GM23248 (cell line): ENCODE results near the gene LPGAT1. TPM values are rescaled to one million over a fixed set of nuclear protein-coding genes. Genes with fewer than 3 reads are reported as not detected.

ENCODE experiments used
- DNase-seq: peaks from one replicate; pipeline ENCODE4 v3.0.0-alpha.2; 2015
- H2AFZ ChIP-seq: fragments of 200-600 bp; sonication (generic); 2 replicates; pipeline ENCODE4 v1.6.1; 2016; ENCODE audit warnings: antibody characterized with exemption
- H3F3A ChIP-seq: fragments of 200-600 bp; sonication (generic); 2 replicates; pipeline ENCODE4 v1.6.1; 2016; ENCODE audit warnings: mild to moderate bottlenecking, antibody characterized with exemption, mixed run types; ENCODE audit not compliant: insufficient read depth
- H3K27ac ChIP-seq: fragments of 200-600 bp; sonication (generic); 2 replicates; pipeline ENCODE4 v1.5.1; 2016; ENCODE audit warnings: mild to moderate bottlenecking
- H3K27me3 ChIP-seq: fragments of 200-600 bp; sonication (generic); replicated peaks from 2 replicates; pipeline ENCODE4 v1.6.1; 2016; ENCODE audit warnings: mild to moderate bottlenecking; ENCODE audit not compliant: insufficient read depth
- H3K36me3 ChIP-seq: fragments of 200-600 bp; sonication (generic); 2 replicates; pipeline ENCODE4 v1.6.1; 2016; ENCODE audit warnings: low read depth, mild to moderate bottlenecking
- H3K4me1 ChIP-seq: fragments of 200-600 bp; sonication (generic); 2 replicates; pipeline ENCODE4 v1.6.1; 2016; ENCODE audit warnings: mild to moderate bottlenecking; ENCODE audit not compliant: insufficient read depth
- H3K4me2 ChIP-seq: fragments of 200-600 bp; sonication (generic); one replicate; pipeline ENCODE4 v1.6.1; 2016; ENCODE audit warnings: mild to moderate bottlenecking; ENCODE audit not compliant: unreplicated experiment
- H3K4me3 ChIP-seq: fragments of 200-600 bp; sonication (generic); 2 replicates; pipeline ENCODE4 v1.5.1; 2016; ENCODE audit warnings: mild to moderate bottlenecking
- H3K79me2 ChIP-seq: fragments of 200-600 bp; sonication (generic); 2 replicates; pipeline ENCODE4 v1.6.1; 2016; ENCODE audit warnings: mild to moderate bottlenecking; ENCODE audit not compliant: insufficient read depth
- H3K9ac ChIP-seq: fragments of 200-600 bp; sonication (generic); 2 replicates; pipeline ENCODE4 v1.6.1; 2016; ENCODE audit warnings: mild to moderate bottlenecking
- H3K9me2 ChIP-seq: fragments of 200-600 bp; sonication (generic); 2 replicates; pipeline ENCODE4 v1.6.1; 2016; ENCODE audit warnings: mixed run types, mild to moderate bottlenecking, moderate library complexity; ENCODE audit not compliant: insufficient read depth
- H3K9me3 ChIP-seq: fragments of 200-600 bp; sonication (generic); one replicate; pipeline ENCODE4 v1.6.1; 2017; ENCODE audit warnings: low read depth
- H4K20me1 ChIP-seq: fragments of 200-600 bp; sonication (generic); 2 replicates; pipeline ENCODE4 v1.6.0; 2016; ENCODE audit not compliant: insufficient read depth
- EZH2 ChIP-seq: fragments of 200-600 bp; sonication (generic); IDR thresholded peaks from 2 replicates; pipeline ENCODE4 v1.6.1; 2018; ENCODE audit warnings: antibody characterized with exemption, mild to moderate bottlenecking; ENCODE audit not compliant: insufficient read depth, poor library complexity, severe bottlenecking
- EZH2phosphoT487 ChIP-seq: fragments of 200-600 bp; sonication (generic); IDR thresholded peaks from 2 replicates; pipeline ENCODE4 v1.6.1; 2018; ENCODE audit warnings: antibody characterized with exemption, moderate library complexity, mild to moderate bottlenecking, low read depth; ENCODE audit not compliant: insufficient read depth
- WGBS, 2 experiments: methylation state at CpG; one replicate each; pipeline ENCODE4 v1.1.6; 2015 to 2017; ENCODE audit warnings: low lambda C conversion rate in 2 of 2, low coverage in 1 of 2; ENCODE audit errors: missing lambda C conversion rate in 2 of 2; 5-methylcytosine and 5-hydroxymethylcytosine counted together
- in situ Hi-C: fragments of 300-500 bp; cut with MboI; formaldehyde crosslinking; loops from 2 replicates; pipeline ENCODE4 v1.15.0; 2020
- polyA plus RNA-seq: library from polyadenylated mRNA; unstranded; fragments of >200 nt; fragmentation: Nextera tagmentation; extraction: Ambion mirVana; gene quantifications from 2 replicates; pipeline ENCODE4 v1.2.1, GENCODE V29; 2016
- total RNA-seq: library from RNA; depleted of rRNA; stranded (reverse); fragments of >200 nt; shearing (Covaris generic); gene quantifications from 2 replicates; pipeline ENCODE4 v1.2.3, GENCODE V29; 2014

LPGAT1 gene
- total and polyA plus RNA-seq, 2 experiments from 2014 or later = 13.5 to 62.4 TPM

DNA sequence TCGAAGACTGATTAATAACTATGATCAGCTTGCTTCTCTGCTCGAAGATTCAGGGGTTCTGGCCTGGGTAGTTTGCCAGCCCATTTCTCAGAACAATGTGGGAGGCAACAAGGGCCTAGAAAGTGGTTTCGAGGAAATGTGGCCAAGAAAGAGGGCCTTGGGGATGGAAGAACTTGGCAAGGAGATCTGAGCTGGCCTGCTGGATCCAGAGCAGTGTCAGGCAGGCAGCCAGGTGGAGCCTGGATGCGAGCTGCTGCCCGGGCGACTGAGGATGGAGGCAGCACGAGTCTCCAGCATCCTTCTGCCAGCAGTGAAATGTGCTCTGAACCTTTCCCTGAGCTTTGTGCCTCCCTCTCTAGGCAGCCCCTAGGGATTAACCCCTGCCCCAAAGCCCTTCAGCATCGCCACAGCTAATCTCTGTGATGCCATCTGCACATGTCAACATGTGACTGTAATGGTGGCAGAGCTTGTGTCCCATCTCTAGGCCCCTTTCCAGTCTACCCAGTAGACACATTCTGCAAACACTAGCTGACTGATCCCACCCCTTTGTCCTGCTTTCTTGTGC, 94.1 kb downstream of the LPGAT1 start:
- peak; percentile 33 for DNase-seq
- Histone ChIP-seq H3K4me1 (peaks cover 12% of the 10 kb centered on the region), H3K36me3 (no peaks in the 10 kb centered on the region), H3K27ac (no peak overlapping the region), H3K9me3 (no peaks in the 10 kb centered on the region), H3K9me2 (no peaks in the 10 kb centered on the region), H4K20me1 (no peaks in the 10 kb centered on the region), H3K79me2 (no peaks in the 10 kb centered on the region), H3K9ac (no peak overlapping the region), H3F3A (peaks cover 5% of the 10 kb centered on the region; the same call in 1 of the 2 replicates), H3K4me3 (no peak overlapping the region), H3K4me2 (no peak overlapping the region), H2AFZ (no peak overlapping the region), H3K27me3 (no peaks in the 10 kb centered on the region)
- in situ Hi-C loops = no loop called here
- TF ChIP-seq EZH2phosphoT487 (no peak), EZH2 (no peak)
- WGBS, 2 experiments = 38 to 39% methylated on average over 8 of the region's 8 CpGs

DNA sequence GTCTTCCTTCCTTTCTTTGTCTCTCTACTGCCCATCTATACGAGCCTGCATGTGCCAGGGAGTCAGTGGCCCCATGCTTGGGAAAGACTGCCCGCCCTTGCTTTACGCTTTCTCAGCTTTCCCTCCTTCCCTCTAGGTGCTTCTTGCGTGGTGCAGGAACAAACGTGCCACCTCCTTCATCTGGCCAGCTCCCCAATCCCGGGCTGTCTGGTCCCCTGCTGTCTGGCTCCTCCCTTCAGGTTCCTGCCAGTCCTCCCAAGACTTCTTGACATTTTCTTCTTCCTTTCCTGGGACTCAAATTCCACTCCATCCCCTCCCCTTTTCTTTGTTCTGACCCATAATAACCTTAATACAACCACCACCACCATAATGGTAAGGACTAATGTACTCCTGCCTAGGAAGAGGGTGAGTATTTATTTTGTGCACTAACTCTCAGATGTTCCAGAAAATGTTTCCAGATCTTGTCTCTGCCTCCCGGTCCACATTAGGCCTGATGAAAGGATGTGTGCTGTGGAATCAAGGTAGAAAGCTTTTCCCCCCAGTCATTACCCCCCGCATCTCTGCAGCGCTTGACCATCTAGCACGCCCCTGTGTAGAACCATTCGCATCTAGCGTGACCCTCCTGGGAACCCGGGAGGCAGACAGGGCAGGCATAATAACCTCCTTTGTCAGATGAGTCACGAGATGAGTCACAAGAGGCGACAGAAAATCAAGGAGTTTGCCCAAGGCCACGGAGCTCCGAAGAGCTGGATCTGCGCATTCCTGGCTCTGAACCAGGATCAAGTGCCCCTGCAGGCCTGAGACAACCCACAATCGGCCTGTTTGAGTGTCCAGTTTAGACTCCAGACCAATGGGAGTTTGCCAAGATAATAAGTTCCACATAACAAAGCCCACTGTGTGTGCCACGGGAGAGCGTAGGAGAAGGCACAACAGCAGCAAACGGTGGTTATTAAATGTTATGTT, 95.1 kb downstream of the LPGAT1 start:
- peak; percentile 95 for DNase-seq
- Histone ChIP-seq H3K9me3 (no peaks in the 10 kb centered on the region), H3K79me2 (no peaks in the 10 kb centered on the region), H3K9me2 (no peaks in the 10 kb centered on the region), H3K4me1 (peaks cover 12% of the 10 kb centered on the region), H3K4me3 (0 out of 2 replicates have a peak overlapping the region, but pooled peaks have one; percentile 5), H3K4me2 (peak overlapping the region; percentile 17), H2AFZ (0 out of 2 replicates have a peak overlapping the region, but pooled peaks have one; percentile 26), H3K27me3 (no peaks in the 10 kb centered on the region), H3K36me3 (no peaks in the 10 kb centered on the region), H4K20me1 (no peaks in the 10 kb centered on the region), H3F3A (peaks cover 5% of the 10 kb centered on the region; the same call in 1 of the 2 replicates), H3K9ac (no peak overlapping the region), H3K27ac (no peak overlapping the region)
- TF ChIP-seq EZH2phosphoT487 = no peak
- TF ChIP-seq EZH2 = no peak
- WGBS, 2 experiments = 25 to 26% methylated on average over 21 to 22 of the region's 22 CpGs
- in situ Hi-C loops = no loop called here

DNA sequence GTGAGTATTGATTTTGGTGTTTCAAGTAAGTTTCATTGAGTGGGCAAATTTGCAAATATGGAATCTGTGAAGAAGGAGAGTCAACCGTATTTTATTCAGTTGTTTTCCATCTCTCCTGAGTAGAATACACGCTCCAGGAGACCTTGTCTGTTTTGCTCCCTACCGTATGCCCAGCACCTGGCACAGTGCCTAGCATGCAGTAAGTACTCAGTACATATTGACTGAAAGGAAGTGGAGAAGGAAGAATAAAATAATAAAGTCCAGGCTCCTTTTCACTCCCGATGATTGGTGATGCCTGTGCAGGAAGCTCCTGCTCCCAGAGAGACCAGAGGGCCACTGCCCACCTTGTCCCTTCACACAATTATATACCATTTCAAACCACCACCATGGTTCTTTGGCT, 95.8 kb downstream of the LPGAT1 start:
- no peaks in the 10 kb centered on the region for H3K36me3 ChIP-seq
- H4K20me1 ChIP-seq = no peaks in the 10 kb centered on the region
- no peaks in the 10 kb centered on the region for H3K79me2 ChIP-seq
- peaks cover 5% of the 10 kb centered on the region; the same call in 1 of the 2 replicates for H3F3A ChIP-seq
- TF ChIP-seq EZH2 (no peak), EZH2phosphoT487 (no peak)
- H3K4me2 ChIP-seq = no peak overlapping the region
- H3K9me3 ChIP-seq = no peaks in the 10 kb centered on the region
- no peak overlapping the region for H2AFZ ChIP-seq
- H3K27ac ChIP-seq = no peak overlapping the region
- H3K27me3 ChIP-seq = no peaks in the 10 kb centered on the region
- H3K4me3 ChIP-seq = no peak overlapping the region
- peaks cover 12% of the 10 kb centered on the region for H3K4me1 ChIP-seq
- H3K9me2 ChIP-seq = no peaks in the 10 kb centered on the region
- WGBS, 2 experiments = 78 to 83% methylated on average over 4 of the region's 4 CpGs
- DNase-seq = no peak
- no peak overlapping the region for H3K9ac ChIP-seq
- in situ Hi-C loops = no loop called here

DNA sequence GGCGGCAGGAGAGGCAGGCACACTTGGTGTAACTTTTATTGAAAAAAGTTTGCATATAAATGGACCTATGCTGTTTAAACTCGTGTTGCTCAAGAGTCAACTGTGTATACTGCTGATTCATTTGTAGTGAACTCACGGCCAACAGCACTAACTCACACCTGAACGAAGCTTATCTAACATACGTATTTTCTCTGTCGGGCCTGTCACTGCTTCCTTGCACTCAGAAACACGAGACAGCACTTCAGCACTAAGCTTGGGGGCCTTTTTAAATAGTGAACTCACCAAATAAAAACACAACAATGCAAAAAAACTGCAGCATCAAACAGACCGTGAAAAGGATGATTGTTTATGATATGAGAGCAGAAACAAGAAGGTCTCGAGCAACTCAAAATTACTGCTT, 96.2 kb downstream of the LPGAT1 start:
- H4K20me1 ChIP-seq = no peaks in the 10 kb centered on the region
- H3K27me3 ChIP-seq = no peaks in the 10 kb centered on the region
- H3K9me3 ChIP-seq = no peaks in the 10 kb centered on the region
- H3K4me3 ChIP-seq = no peak overlapping the region
- no peaks in the 10 kb centered on the region for H3K79me2 ChIP-seq
- H3F3A ChIP-seq = peaks cover 5% of the 10 kb centered on the region; the same call in 1 of the 2 replicates
- no peak overlapping the region for H3K27ac ChIP-seq
- no peak for DNase-seq
- H3K9me2 ChIP-seq = no peaks in the 10 kb centered on the region
- H2AFZ ChIP-seq = no peak overlapping the region
- WGBS, 2 experiments = 84 to 86% methylated on average over 9 of the region's 9 CpGs
- peaks cover 12% of the 10 kb centered on the region for H3K4me1 ChIP-seq
- no peak overlapping the region for H3K4me2 ChIP-seq
- no peak for TF ChIP-seq EZH2phosphoT487
- no peak for TF ChIP-seq EZH2
- no peaks in the 10 kb centered on the region for H3K36me3 ChIP-seq
- in situ Hi-C loops = no loop called here
- no peak overlapping the region for H3K9ac ChIP-seq
